Kidney tubule cell (primary cell): ENCODE measurements around the gene SERTAD4.

ENCODE experiments used
- DNase-seq: peaks from one replicate; pipeline ENCODE4 v3.0.0-alpha.2; 2018; ENCODE audit warnings: low spot score

The SERTAD4 gene

DNA sequence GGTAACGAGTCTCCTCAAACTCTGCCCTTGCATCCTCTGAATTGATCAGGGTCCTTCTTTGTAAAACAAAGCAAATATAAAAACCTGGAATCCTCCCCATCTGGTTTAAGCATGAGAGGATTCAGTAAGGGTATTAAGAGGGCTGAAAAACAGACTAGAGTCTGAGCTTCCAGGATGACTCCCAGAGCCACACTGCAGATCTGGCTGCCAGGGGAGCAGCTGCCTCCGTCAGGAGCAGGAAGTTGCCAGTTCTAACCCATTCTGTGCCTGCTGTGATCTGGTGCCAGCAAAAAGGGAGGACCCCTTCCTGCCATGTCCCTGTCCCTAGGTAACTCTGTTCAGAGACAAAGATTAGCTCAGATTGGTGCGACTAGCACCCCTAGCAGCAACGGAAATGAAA, 27.5 kb downstream of the SERTAD4 start:
- DNase-seq: no peak

DNA sequence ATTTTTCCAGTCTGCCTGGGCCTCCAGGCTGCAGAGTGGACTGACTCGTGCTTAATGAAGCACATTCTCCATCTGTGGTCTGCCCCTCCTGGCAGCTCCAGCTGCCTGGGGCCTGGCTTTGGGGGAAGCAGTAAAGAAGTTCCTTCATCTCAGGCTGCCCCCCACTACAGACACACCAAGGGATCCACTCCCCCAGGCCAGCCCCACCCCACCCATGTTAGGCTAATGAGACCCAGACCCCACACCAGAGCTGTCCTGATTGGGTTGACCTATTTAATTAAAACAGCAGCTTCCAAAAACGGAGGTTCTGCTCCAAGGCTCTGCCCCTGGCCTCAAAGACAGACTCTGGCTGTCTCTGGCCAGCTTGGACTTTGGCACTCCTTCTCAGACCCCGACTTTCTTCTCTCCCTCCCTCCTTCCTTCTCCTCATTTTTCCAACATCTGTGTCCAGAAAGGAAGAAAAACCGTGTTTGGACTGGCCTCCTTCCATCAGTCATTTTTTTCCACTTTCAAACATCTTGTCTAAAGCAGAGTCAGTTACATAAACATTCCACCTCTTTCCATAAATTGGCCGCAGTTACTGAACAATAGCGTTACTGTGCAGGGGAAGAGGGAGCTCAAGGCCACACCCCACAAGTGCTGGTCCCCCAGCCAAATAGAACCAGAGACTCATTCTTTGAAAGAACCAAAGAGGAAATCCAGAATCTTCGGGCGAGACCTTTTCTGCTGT, 29.7 kb downstream of the SERTAD4 start:
- peak; percentile 37 for DNase-seq

- no peak for DNase-seq
Measured at GRCh38 chr1:210262897-210263272, 30.3 kb downstream of the SERTAD4 start.

DNA sequence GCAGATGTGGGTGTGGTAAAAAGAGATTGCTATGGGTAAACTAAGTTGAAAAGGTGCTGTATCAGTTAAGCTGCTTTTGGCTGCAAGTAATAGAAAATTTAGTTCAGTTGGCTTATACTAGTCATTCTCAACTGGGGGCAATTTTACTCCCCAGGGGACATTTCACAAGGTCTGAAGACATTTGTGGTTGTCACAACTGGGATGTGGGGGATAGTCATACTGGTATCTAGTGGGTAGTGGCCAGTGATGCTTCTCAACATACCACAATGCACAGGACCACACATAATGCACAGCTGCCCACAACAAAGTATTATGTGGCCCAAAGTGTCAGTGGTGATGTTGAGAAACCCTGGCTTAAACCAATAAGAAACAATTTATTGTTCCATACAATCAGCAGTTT, 31.4 kb downstream of the SERTAD4 start:
- no peak for DNase-seq

- DNase-seq: peak; percentile 53
Measured at GRCh38 chr1:210264496-210265380, 32.1 kb downstream of the SERTAD4 start.

DNA sequence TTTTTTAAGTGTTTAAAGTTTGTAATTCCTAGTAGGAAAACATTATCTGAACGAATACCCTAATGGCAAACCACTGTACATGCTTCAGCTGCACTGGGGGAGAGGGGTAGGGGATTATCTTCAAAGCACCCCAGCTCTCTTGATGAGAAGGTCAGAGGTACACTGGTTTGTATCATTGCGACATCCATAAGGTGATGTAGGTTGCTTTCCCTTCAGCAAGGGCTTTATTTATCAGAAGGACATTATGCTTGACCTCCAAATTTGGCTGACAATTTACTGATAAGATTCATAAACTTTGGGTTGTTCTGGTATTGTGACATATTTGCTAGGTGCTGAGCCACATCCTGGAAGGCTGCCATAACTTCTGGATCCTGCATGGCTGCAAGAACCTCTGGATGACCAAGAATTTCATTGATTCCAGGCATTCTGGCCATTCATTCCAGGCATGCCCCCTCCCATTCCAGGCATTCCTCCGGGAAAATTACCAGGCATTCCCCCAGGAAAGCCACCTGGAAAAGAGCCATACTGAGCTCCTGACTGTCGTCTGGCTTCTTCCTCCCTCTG, 32.9 kb downstream of the SERTAD4 start:
- peak; percentile 82 for DNase-seq

- no peak for DNase-seq
Measured at GRCh38 chr1:210269981-210270380, 37.4 kb downstream of the SERTAD4 start.

DNA sequence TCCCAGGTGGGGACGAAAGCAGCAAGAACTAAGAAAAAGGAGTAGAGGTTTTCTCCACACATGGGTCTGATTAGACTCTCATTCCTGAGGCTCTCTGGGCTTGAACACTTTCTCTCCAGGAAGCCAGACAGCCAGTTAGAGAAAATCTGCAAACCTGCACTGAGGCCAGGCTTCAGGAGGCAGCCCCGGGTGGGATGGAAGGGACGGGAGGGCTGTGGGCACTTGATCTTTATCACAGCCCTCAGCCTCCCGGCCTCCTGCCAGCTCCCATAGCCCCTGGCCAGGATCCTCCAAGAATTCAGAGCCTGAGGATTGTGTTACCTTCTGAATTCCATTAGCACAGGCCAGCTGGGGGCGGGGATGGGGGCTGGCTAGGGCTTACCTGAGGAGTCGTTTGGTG, 40.1 kb downstream of the SERTAD4 start:
- DNase-seq: no peak

- DNase-seq: no peak
Measured at GRCh38 chr1:210280221-210280620, 47.6 kb downstream of the SERTAD4 start.

DNA sequence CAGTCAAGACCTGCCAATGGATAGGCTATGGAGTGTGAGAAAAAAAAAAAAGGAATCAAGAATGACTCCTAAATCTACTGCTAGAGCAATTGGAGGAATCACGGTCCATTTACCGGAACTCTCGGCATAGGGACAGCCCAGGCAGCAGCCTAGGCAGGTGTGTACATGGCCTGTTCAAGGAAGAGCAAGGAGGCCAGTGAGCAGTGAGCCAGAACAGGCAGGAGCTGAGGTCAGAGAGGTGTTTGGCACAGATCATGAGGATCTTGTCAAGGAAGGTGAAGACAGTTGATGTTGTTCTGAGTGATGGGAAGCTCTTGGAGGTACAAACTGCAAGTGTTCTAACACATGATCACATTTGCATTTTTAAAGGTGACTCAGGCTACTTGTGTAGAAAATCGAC, 55.5 kb downstream of the SERTAD4 start:
- peak; percentile 74 for DNase-seq

GRCh38 chr1:210289248-210289647, 56.7 kb downstream of the SERTAD4 start:
- no peak for DNase-seq

DNA sequence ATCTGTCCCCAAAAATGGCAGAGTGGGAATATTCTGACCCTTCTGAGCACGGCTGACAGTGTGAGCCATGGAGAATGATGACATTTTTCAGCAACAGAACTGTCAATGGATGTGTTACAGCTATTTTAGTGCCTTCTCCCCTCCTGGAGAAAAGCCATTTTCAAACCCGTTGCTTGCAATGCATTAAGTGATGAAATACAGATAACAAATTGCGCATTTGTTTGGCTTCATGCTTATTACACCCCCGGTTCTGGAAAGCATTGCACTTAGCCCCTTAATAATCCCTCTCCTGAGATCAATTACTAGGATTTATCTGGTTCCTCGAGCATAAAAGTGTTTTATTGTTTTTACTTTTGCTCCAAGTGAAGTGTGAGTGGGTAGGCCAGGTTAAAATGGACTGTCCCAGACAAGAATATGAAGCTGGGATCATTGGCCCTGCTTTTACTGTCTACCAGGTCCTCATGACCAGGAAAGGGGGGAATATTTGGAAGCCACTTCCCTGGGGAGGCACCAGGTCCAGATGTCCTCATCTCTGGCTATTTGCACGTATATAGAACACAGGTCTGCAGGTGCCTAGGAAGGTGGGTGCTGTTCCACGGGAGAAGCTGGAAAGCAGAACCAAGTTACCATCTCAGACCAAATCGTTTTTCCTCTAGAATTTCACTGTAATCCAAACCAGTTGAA, 58.6 kb downstream of the SERTAD4 start:
- DNase-seq: no peak

- DNase-seq: peak; percentile 15
Measured at GRCh38 chr1:210291786-210292230, 59.2 kb downstream of the SERTAD4 start.

DNA sequence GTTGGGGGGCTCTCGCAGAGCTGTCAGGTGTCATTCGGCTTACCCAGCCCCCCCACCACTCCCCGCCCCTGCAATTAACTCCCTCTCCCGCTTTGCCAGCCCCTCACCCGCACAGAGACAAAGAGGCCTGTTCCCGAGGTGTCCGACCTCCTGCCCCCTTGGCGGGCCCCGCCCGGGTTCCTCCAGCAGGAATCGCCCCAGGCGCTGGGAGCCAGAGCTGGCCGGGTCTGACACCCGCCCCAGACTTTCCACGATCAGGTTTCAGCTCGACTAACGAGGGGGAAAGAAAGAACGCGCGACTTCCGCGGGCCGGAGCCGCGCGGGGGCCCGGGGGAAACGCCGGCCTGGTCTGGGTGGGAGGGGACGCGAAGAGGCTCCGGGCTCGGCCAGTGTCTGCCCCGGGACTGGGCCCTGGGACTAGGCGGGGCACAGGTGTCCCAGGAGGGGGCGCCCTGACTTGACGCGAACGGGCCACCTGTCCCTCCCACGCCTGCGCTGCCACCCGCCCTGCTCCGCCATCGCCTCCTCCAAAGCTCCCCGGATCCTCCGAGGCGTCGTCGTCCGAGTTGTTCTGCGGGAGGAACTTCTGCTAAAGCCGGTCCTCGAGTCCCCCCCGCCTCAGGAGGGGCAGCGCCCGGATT, 59.8 kb downstream of the SERTAD4 start:
- DNase-seq: peak; percentile 72

DNA sequence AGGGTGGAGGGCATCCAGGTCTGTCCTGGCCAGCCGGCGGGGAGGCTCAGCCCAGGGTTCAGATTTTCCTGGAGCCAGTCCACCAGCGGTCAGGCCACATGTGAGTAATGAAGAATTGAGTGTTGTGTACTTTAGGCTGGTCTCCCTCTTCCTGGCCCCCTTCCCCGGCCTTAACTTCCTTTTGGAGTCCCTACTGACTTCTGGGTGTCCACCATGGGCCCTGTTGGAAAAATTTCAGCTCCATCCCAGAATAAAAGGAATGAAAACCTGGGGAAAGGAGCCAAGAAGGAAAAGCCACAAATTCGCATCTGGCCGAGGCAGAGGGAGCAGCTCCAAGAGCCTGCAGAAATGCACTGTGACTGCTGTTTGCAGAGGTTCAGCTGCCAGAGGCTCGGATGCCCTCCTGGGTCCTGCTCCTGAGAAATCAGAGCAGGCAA, 60.6 kb downstream of the SERTAD4 start:
- peak; percentile 18 for DNase-seq

GRCh38 chr1:210294999-210295745, 62.6 kb downstream of the SERTAD4 start:
- peak; percentile 13 for DNase-seq
